Activated CD8-positive, alpha-beta memory T cell treated with anti-CD3 and anti-CD28 coated beads for 4 hours (primary cell): ENCODE measurements around the gene CDH11.

Experiments used
- DNase-seq, 2 donors: peaks; one replicate each; pipeline ENCODE4 v3.0.0-alpha.2; 2020; ENCODE audit warnings: low read depth in 2 of 2

CDH11 gene

DNA sequence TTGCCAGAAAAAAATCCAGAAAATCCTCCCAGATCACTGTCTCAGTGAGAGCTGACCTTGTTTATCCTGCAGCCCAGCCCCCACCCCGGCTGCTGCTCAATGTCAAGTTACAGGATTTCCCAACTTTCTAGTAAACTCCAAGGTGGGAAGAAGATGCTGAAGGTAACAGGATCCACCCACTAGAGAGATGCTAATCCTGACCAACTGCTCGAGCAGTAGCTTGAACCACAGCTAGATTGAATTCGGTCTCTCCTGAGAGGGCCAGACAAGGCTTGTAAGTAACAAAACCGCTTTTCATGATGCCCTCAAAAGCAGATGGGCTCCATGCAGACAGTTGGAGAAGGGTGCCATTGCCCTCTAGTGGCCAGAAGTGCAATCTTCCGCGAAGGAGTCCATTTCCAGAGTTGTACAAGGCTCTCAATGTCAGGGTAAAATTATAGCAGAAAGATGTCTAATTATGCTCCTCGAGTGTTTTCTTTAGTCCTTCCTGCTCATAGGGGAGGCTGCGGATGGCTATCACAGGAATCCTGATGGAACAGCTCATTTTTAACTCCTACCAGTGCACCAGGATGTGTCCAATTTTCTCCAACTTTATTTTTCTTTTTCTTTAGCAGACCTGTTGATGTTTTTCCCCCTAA lies 3.9 kb downstream of the CDH11 start:
- no peak for DNase-seq

DNA sequence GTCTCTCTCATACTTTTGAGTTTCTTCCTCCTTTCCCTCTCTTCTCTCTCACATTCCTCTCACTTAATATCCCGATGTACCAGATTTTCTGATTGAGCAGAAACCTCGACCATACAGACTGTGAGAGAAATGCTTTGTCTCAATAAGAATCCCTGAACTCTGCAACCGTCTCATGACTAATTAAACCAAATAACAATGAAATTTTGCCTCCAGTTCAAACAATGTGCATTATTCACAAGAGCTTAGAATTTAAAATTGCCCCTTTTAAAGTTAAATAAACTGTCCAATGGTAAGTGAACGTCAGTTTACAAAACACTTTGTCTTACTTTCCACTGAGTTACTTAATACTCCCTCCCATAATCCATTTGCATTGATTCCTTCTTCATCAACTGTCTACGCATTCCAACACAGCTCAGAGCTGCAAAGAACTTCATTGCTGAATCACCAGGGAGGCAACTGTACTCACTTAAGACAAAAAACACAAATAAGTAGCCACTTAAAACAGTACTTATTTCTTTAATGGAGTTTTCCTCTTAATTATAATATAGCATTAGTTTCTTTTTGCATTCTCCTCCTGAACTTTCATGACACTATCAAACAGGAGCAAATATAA lies 4.9 kb downstream of the CDH11 start:
- DNase-seq: no peak

DNA sequence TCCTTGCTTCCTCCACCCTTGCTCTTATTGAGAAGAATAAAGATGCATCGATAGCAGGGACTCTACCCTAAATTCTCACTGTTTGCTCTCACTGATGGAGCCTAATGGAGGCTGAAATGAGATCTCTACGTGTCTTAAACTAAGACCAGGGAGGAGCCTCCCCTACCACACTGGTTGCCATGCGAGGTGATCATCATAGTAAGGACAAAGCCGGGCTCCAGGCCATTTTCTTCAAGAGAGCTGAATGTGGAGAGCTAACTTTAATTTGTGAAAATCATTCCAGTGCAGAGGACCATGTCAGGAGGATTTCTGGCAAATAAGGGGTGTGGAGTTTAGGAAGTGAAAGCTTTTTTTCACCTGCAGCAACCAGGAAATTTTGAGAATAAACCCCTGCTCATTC lies 5.6 kb downstream of the CDH11 start:
- DNase-seq: no peak

DNA sequence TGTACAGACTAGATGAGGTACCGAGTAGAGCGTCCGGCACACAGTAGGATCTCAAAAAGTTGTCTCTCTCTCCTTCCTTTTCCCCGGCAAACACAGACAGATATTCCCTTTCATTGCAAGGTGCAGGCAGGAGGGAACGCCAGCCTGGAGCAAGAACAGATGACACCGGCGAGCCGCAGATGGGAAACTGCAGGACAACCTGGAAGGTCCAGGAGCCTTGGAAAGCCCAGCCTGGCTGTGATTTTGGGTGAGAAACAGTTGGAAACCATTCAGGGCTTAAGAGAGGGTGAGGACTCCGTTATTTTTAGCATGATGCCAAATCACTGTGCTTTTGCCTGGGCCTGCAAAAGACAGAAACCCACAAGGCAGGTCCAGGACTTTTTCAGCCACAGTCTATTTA lies 7.3 kb downstream of the CDH11 start:
- DNase-seq: no peak

DNA sequence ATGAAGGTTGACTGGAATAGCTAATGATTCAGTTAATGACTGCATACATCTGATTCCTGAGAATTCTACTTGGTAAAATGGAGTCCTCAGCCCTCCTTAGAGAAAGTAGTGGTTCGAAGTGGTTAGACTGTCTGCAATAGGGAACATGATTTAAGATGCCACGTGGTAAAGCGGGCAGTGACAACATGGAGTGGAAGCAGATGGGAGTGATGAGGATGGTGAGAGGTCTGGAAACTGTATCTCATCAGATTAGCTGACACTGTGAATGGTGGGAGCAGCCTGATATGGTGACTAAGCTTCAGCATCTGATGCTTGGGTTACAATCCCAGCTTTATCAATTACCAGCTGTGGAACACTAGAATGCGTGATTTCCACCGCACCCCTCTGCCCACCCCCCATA lies 8.4 kb downstream of the CDH11 start:
- DNase-seq: no peak

DNA sequence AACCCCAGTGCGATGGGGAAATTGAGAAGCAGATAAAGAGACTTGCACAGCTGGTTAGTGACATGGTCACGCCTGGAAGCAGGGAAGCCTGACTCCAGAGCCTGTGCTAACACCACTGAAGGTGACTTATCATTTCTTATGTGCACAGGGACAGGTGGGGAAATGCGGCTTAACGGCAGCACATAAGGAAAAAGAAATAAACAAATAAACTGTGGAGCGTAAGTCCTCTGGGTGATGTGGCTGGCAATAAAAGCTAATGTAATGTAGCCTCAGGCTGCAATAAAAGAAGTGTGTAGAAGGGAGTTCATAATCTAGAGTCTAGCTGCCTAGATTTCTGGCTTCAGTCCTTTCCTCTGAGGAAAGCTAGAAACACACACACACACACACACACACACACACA lies 10.6 kb downstream of the CDH11 start:
- no peak for DNase-seq

DNA sequence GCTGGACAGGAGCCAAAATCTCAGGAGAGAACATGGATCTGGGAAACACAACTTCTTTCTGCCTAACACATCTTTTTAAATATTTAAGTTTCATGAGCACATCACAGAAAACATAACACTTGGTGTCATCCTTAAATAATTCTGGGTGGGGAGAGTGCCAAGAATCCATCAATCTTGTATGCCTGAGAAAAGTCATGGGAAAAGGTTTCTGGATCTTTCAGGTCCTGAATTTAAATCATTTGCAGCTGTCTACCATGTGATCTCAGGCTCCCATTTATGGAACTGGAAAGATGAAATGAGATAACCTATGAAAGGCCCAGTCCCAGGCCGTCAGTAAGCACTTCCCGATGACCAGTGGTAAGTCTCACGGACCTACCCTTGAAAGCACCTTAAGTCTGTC lies 15.1 kb downstream of the CDH11 start:
- DNase-seq: no peak

DNA sequence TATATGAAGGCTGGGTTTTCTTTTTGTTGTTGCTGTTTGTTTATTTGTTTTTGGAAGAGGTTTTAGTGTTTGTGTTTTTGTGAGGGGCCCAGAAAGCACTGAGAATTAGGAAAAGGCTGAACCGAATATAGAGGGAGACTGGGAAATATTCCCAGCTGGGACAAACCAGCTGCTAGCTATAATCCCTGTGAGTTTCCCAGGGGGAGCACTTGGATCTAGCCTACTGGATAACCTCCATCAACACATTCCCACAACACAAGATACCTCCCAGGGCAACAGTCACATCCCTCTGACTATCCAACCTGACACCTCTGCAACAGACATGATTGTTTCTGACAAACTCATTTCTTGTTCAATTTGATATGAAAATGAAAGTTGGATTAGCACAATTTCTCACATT lies 16.7 kb downstream of the CDH11 start:
- DNase-seq: no peak

DNA sequence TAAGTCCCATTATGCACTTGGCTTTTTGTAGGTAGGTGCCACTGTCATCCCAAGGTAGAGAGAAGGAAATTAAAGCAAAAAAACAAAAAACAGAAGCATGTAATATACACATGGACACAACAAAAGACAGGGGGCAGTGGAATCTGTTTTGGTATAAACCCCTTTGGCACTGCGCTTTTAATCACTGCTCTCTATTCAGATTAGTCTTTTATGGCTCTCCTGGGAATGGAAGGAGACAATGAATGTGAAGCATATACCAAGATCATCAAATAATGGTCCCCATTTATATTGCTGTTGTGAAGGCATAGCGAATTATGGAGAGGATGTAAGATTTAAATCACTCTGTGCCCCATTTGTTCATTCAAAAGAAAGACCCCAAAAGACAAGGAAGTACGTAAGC lies 17.4 kb downstream of the CDH11 start:
- no peak for DNase-seq

DNA sequence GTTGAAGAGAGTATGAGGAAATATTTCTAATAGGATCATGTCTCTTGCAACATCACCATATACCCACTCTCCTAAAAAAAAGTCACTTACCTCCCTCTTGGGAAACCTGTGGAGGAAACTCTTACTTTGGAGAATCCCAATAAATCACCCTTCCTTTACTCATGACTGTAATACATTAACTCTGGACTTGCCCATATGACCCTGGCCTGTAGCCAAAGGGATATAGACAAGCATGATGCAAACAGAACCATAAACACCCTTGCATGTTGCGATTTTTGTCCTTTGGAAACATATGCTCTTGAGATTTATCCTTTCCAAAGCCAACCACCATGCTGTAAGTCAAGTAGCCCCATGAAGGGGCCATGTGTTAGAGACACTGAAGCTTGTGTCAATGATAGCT lies 19.5 kb downstream of the CDH11 start:
- DNase-seq: no peak

DNA sequence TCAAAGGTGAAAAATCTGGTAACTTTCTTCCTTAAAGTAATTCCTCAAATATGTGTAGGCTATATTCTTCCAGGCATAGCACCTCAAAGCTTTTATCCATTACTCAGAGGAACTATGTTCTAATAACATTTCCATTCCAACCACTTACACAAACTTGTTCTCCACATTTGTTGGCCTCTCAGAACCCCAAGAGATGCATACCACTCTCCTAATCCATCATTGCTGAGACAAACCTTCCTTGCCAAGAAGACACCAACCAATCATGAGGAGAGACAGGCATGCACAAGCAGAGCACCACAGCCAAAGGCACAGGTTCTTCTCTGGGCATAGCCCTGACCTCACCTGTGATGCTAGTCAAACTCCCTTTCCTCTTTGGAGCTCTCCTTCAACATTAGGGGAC lies 20.9 kb downstream of the CDH11 start:
- no peak for DNase-seq

DNA sequence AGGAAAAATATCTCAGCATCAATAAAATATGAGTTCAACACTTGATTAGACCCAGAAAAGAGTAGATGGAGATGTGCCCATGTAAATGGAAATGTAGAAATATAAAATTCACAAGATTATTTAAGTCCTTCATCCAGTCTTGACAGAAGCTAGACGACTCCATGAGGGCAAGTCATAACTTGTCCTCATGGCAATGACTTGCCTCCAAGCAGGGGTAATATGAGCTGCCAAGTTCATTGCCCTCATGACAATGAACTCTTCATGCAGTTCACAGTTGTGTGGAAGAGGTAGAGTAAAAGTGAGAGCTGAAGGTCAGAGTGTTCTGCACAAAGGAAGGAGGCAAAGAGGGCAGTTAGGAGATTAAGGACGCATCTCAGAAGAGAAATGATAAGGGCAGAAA lies 22.3 kb downstream of the CDH11 start:
- DNase-seq: no peak

DNA sequence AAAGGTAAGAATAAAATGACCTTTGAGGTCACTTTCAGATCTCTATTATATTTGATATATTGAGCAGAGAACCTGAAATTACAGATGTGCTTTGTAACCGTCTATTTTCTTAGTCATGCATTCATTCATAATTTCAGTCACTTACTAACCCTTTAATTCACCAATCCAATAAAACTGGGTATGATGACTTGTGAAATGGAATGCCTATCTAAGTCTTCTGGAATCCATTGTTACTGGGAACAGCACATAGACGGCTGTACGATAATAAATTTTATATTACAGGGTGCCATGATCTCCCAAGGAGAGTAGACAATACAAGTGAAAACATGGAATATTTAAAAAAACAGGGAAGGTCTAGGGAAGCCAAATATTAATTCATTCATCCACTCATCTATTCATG lies 22.9 kb downstream of the CDH11 start:
- no peak for DNase-seq

DNA sequence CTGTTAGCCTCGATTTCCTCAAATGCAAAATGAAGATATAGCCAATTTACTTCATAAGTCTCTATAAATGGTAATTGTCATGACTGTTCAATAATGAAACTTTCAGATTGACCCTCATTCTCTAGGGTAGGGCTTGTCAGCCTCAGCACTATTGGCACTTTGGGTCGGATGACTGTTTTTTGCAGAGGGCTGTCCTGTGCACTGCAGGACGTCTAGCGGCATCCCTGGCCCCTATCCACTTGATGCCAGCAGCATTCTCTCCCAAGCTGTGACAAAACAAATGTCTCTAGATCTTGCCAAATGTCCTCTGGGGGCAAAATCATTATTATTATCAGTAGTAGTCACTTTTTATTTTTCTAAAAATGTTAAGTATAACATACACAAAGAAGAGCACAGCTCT lies 24.6 kb downstream of the CDH11 start:
- DNase-seq: no peak

DNA sequence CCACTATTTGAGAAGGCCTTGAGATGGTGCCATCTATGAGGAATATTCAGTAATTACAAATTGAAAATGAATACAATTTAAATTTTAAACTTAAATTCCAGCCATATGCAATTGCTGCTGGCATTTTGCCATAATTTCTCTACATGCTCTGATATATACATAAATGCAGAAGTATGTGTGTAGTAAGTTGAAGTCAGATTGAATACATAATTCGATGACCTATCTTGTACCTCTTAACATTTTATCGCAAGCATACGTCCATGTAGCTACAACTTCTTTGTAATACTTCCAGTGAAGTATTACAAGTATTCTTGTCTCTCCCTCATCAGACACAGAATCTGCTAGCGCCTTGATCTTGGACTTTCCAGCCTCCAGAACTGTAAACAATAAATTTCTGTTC lies 26.0 kb downstream of the CDH11 start:
- no peak for DNase-seq

DNA sequence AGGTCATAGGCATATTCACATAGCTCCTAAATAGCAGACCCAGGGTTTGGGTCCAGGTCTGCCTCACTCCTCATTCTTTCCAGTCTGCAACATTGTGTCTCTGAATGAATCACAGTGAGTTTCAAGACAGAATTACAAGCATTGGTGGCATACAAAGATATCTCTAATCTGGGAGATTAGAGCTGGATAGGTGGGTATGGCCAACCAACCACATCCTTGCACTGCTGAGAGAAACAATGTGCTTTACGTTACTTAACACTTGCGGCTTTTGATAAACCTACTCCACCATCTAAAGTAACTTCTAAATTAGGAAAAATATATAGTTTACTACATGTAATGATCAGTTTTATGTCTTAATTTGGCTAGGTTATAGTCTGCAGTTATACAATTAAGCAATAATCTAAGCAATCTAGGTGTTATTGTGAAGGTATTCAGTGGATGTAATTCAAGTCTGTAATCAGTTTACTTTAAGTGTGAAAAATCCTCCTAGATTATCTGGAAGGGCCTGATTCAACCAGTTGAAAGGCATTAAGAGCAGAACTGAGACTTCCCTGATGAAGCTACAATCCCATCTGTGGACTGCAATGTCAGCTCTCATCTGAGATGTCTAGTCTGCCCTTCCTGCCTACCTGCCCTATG lies 26.7 kb downstream of the CDH11 start:
- no peak for DNase-seq

DNA sequence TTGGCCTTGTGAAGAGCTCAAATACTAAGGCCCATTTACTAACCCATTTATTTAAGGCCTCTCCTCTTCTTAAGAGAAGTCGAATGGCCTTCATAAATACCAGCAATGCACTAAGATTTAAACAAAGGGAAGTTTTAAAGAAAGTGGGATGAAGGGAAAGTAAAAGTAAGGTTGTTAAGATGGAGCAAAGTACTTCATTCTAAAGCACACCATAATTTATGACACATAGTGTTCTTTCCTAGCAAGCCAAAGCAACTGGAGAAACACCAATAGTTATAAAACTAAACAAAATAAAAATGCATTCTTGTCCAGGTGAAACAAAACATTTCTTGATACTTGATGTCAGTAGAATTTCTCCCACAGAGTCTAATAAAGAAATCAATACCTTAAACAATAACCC lies 27.9 kb downstream of the CDH11 start:
- no peak for DNase-seq

DNA sequence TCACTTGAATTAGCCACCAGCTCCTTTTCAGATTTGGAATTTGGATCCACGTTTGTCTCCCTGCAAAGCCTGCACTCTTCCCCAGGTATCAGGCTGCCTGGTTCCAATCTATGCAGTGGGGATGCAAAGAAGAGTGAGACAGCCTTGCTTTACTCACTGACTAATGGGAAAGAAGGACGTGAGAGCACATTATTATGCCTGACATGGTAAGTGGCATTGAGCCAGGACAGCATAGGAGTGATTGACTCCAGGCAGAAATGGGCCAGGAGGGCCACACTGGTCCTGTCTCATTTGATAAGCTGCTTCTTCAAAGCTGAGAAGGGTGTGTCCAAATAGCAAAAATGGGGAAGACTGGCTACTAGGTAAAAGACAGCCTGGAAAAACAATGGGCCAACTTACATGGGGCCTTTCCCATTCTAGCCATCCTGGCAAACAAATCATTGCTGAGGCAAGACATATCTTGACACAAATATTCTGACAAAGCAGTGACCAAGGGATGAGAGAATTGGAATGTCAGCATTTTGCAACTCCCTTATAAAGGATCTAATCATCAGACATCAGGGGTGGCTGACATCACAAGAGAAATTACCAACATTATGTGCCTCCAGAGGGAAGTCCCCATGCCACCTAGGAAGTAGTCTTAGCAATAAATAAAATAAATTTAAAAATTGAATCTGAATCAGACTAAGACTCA lies 38.6 kb downstream of the CDH11 start:
- DNase-seq: no peak

DNA sequence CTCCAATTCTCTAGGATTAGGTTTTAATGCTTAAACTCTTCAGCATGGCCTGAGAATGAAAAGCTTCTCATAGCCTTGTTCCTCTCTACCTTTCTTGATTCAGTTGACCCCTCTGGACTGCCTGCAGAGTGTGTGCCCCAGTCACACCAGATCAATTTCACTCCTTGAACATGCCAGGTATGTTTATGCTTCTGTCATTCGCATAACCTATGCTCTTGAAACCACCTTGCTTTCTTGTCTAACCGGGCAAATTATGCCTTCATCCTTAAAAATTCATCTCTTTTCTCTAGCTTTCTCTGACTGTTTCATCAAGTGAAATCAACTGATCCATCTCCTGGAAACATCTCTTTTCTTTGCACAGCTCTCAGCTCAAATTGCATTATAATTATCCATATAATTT lies 42.3 kb downstream of the CDH11 start:
- DNase-seq: no peak

DNA sequence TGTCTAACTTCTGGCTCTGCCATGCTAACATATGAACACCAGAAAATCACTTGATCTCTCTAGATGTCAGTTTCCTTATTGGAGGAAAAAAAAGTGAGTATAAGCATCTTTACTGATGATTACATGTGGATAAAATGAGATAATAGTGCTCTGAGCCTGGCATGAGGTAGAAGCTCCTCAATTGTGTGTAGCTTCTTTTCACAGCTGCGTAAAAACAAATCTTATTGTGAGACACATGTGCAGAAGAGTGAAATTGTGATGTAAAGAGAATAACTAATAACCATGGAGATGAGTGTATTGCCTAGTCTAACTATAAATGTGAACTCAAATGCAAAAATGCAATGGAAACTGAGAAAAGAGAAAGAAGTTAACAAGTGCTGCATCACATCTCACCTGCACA lies 44.7 kb downstream of the CDH11 start:
- DNase-seq: no peak

DNA sequence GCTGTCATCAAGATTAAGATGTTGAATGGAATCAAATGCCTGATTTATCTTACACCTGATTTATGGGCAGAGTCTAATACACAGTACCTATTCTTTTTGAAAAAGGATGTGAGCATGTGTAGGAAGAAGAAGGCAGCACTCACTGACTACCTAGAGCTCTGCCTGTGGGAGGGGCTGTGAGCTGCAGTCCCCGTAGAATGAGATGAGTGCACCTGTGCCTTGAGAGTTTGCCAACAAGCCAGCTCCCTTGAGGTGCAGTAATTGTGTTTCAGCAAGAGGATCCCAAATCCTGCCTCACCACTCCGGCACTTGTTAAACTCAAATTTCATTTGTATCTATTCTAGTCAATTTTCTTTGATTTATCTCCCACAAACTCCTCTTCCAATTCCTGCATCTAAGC lies 46.0 kb downstream of the CDH11 start:
- DNase-seq: no peak

DNA sequence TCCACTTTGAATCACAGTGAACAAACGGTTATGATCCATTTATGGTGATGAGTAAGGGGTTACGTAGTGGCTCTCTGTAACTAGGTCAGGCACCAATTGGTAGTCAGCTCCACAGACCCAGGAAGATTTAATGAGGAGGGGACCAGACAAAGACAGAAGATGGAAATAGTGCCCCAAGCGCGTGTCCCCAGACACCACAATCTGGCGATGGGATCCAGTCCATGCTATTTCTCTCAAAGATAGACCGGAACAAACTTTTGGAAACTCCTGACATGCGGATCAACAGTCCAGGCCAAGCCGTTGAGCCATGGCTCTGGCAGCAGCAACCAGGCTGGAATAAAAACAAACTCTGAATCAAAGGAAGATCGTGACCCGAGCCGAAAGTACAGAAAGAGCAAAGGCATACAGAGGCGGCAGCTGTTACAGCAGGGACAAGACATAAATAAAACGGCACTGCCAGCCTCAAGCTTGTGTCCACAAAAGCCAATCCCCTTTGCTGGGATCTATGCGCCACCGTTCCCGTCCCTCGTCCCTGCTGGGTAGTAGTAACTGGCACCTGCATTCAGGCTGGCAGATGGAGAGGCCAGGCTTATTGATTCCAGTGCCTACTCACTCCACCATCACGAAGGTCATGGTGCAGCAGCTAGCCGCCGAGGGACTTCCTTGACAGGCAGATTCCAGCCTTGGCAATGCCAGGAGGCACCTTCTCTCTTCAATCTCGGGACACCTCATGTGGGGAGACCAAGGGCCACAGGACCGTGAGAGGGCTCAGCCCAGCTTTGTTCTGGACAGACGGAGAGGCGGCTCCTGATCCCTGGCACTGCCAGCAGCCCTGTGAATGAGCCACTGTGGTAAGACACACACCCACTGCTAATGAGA lies 50.2 kb downstream of the CDH11 start:
- no peak for DNase-seq
